GM12878 (cell line): Measurements from ENCODE around the gene PTX4. TPM values are rescaled to one million over a fixed set of nuclear protein-coding genes. Genes with fewer than 3 reads are reported as not detected.
A peak's percentile ranks its signal among the peaks of the same experiment; 100 is the strongest.

Source experiments
- ATAC-seq: fragments of 200-7000 bp; cut with Tn5 transposase; 3 replicates; pipeline ENCODE4 v1.9.1; 2020; ENCODE audit warnings: mild to moderate bottlenecking, moderate library complexity
- BruUV-seq: library from RNA; stranded (reverse); fragments of 400-500 nt; replicated peaks from 2 replicates; lab custom pipeline; 2021; lab: Mats Ljungman, UMichigan
- CTCF ChIA-PET: fragments of 300-600 bp; sonication (Branson Sonifier 250); formaldehyde crosslinking; extraction: SDS; loops from one replicate; lab custom pipeline; 2021; ENCODE audit warnings: inconsistent platforms; lab: Yijun Ruan, JAX
- POLR2A ChIA-PET: fragments of 350-600 bp; formaldehyde crosslinking; extraction: SDS; loops from one replicate; lab custom pipeline; 2021; ENCODE audit warnings: inconsistent platforms; lab: Charles Lee
- RAD21 ChIA-PET: fragments of 300-600 bp; sonication (Branson Sonifier 250); formaldehyde crosslinking; loops from one replicate; lab custom pipeline; 2023; ENCODE audit warnings: antibody characterized with exemption; ENCODE audit not compliant: unreplicated experiment; lab: Charles Lee
- SMC1A ChIA-PET: fragments of 300-600 bp; sonication (Branson Sonifier 250); formaldehyde crosslinking; loops from one replicate; lab custom pipeline; 2023; ENCODE audit not compliant: unreplicated experiment, uncharacterized antibody; lab: Charles Lee
- DNase-seq: peaks from one replicate; pipeline ENCODE4 v3.0.0-alpha.2; 2011; ENCODE audit warnings: low read depth, low spot score
- FAIRE-seq: peaks from 3 replicates; lab custom pipeline; 2011; peaks lifted over from hg19 to GRCh38; lab: Jason Lieb, UNC
- H2AFZ ChIP-seq: 2 replicates; pipeline ENCODE4 v1.6.0; 2011; ENCODE audit warnings: low read depth, low read length, control low read depth; ENCODE audit not compliant: control insufficient read depth
- H3K27ac ChIP-seq: 2 replicates; pipeline ENCODE4 v1.5.1; 2011; ENCODE audit warnings: control low read depth; ENCODE audit not compliant: control insufficient read depth, insufficient read depth
- H3K27me3 ChIP-seq, 2 experiments: replicated peaks in 1 of 2; 2 replicates each; pipeline versions ENCODE4 v1.6.0 to v1.6.1; 2011; ENCODE audit warnings: low read length in 1 of 2; ENCODE audit not compliant: control insufficient read depth in 2 of 2, insufficient read depth in 2 of 2
- H3K36me3 ChIP-seq, 2 experiments: 2 replicates each; pipeline ENCODE4 v1.5.1; 2011; ENCODE audit warnings: low read length in 1 of 2; ENCODE audit not compliant: control insufficient read depth in 2 of 2, insufficient read depth in 2 of 2
- H3K4me1 ChIP-seq: 2 replicates; pipeline ENCODE4 v1.6.1; 2011; ENCODE audit warnings: mild to moderate bottlenecking, low read length, moderate library complexity, mixed read lengths; ENCODE audit not compliant: control insufficient read depth, insufficient read depth
- H3K4me2 ChIP-seq: 2 replicates; pipeline ENCODE4 v1.6.0; 2011; ENCODE audit warnings: control low read depth; ENCODE audit not compliant: control insufficient read depth, insufficient read depth
- H3K4me3 ChIP-seq: fragments of 200-600 bp; sonication (generic); 2 replicates; pipeline ENCODE4 v1.5.1; 2016
- H3K79me2 ChIP-seq: 2 replicates; pipeline ENCODE4 v1.6.0; 2011; ENCODE audit warnings: low read length; ENCODE audit not compliant: control insufficient read depth, insufficient read depth
- H3K9ac ChIP-seq: 2 replicates; pipeline ENCODE4 v1.8.0; 2011; ENCODE audit warnings: low read length, control low read depth, mixed read lengths; ENCODE audit not compliant: control insufficient read depth, insufficient read depth
- H3K9me3 ChIP-seq: replicated peaks from 3 replicates; pipeline ENCODE4 v1.5.1; 2011; ENCODE audit warnings: mild to moderate bottlenecking, low read length; ENCODE audit not compliant: control insufficient read depth, insufficient read depth
- H4K20me1 ChIP-seq: 2 replicates; pipeline ENCODE4 v1.6.0; 2011; ENCODE audit not compliant: control insufficient read depth, insufficient read depth
- BCL11A ChIP-seq: IDR thresholded peaks from 2 replicates; pipeline ENCODE4 v1.6.1; 2011; ENCODE audit warnings: low read depth, low read length
- IRF4 ChIP-seq: IDR thresholded peaks from 2 replicates; pipeline ENCODE4 v1.6.1; 2011; ENCODE audit warnings: low read depth, low read length
- LARP7 ChIP-seq: fragments of 450-650 bp; IDR thresholded peaks from 2 replicates; pipeline ENCODE4 v1.6.1; 2017; ENCODE audit warnings: mild to moderate bottlenecking
- POLR2A ChIP-seq: IDR thresholded peaks from 2 replicates; pipeline ENCODE4 v1.6.1; 2011; ENCODE audit warnings: low read depth, mild to moderate bottlenecking, low read length
- SMARCA5 ChIP-seq: fragments of 450-650 bp; IDR thresholded peaks from 2 replicates; pipeline ENCODE4 v1.6.1; 2017; ENCODE audit warnings: mild to moderate bottlenecking
- WGBS: methylation state at CpG from one replicate; pipeline ENCODE4 v1.1.6; 2016; ENCODE audit warnings: low lambda C conversion rate; ENCODE audit not compliant: insufficient replicate concordance, insufficient coverage; ENCODE audit errors: missing lambda C conversion rate; 5-methylcytosine and 5-hydroxymethylcytosine counted together
- in situ Hi-C: fragments of 300-500 bp; cut with MboI; formaldehyde crosslinking; loops from 9 replicates; pipeline ENCODE4 v1.14.3; 2018; ENCODE audit warnings: mixed read lengths
- intact Hi-C: fragments of 100-400 bp; cut with micrococcal nuclease; formaldehyde crosslinking; loops from one replicate; pipeline ENCODE4 v1.14.2; 2022; ENCODE audit not compliant: unreplicated experiment
- polyA plus RNA-seq, 11 experiments: library from polyadenylated mRNA; depleted of rRNA in 4 of 11; unstranded in 6 of 11; stranded (reverse) in 5 of 11; fragments of >200 nt; fragmentation: Nextera tagmentation in 4 of 11; fragmentation: Illumina TruSeq in 1 of 11; extraction: Ambion mirVana in 4 of 11; extraction: Trizol in 1 of 11; gene quantifications; 1 replicate in 1 of 11; 2 replicates in 10 of 11; pipeline versions ENCODE4 v1.2.1 to v1.2.3, GENCODE V29; 2011 to 2016; ENCODE audit warnings: inconsistent platforms in 2 of 11, missing spikeins in 2 of 11, low read depth in 1 of 11
- total RNA-seq, 4 experiments: library from RNA; depleted of rRNA in 3 of 4; stranded (reverse); fragments of >200 nt in 3 of 4; fragmentation: Illumina TruSeq in 1 of 4; extraction: Trizol in 1 of 4; gene quantifications; 2 replicates each; pipeline versions ENCODE4 v1.2.1 to v1.2.3, GENCODE V29; 2013 to 2021

Gene PTX4
- total and polyA plus RNA-seq, 10 of the 15 experiments (the other 5 are each of a cell fraction or from before 2014, with no cell fraction given) = not detected

DNA sequence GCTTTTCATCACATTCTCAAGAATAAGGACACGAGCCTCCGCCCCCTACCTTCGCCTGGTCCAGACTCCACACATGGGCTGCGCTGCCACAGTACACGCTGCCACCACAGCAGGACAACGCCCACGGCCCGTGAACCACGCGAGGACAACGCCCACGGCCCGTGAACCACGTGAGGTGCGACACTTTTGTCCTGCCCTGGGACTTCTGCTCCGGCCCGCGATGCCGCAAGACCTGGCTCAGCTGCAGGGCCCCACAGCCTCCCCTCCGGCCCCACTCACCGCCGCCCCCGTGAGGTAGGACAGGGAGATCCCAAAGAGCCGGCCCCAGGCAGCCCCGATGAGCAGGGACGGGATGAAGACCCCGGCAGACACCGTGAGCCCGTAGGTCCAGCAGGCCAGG, 38.5 kb downstream of the PTX4 start:
- DNase-seq (no peak), ATAC-seq (no peak), FAIRE-seq (no peak)
- no peaks in the 10 kb centered on the region for H3K4me1 ChIP-seq
- ChIA-PET POLR2A (no interaction called here), SMC1A (no interaction called here), RAD21 (no interaction called here), CTCF (no interaction called here)
- H4K20me1 ChIP-seq = no peaks in the 10 kb centered on the region
- H3K36me3 ChIP-seq = no peaks in the 10 kb centered on the region; a peak in 2 of 4 replicates
- H3K9ac ChIP-seq = no peak overlapping the region
- H3K79me2 ChIP-seq = no peaks in the 10 kb centered on the region
- H3K27ac ChIP-seq = no peak overlapping the region
- TF ChIP-seq IRF4 (no peak), POLR2A (peak; percentile 45; the same call in 1 of the 2 replicates)
- no peaks in the 10 kb centered on the region for H3K9me3 ChIP-seq
- H3K4me3 ChIP-seq = no peak overlapping the region
- no TSS peak for BruUV-seq
- in situ Hi-C loops (no loop called here), intact Hi-C loops (no loop called here)
- H2AFZ ChIP-seq = no peak overlapping the region
- no peaks in the 10 kb centered on the region for H3K27me3 ChIP-seq
- 83% methylated on average over 23 of the region's 29 CpGs for WGBS
- H3K4me2 ChIP-seq = no peak overlapping the region

DNA sequence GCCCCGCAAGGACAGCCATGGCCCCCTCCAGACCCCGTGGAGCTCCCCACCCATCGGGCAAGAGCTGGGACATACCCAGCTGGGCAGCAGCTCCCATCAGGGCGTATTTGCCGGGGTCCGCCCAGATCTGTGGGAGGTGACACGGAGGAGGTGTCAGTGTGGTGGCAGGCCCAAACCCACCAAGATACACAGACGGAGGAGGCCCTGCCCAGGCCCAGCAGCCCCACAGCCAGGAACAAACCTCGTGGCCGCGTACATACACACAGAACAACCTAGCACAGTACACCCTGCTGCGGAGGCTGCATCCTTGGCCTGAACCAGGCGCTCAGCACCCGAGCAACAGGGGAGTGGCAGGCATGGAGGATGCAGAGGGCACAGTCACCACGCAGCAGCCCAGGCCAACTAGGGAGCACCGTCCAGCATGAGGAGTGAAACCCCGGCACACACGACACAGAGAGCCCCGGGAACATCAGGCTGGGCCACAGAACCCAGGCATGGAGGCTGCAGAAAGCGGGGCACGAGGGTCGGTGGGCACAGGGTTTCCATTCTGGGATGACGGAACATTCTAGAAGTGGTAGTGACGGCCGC, 39.4 kb downstream of the PTX4 start:
- Histone ChIP-seq H2AFZ (no peak overlapping the region), H3K9me3 (no peaks in the 10 kb centered on the region), H3K9ac (no peak overlapping the region), H4K20me1 (no peaks in the 10 kb centered on the region), H3K79me2 (no peaks in the 10 kb centered on the region), H3K27me3 (no peaks in the 10 kb centered on the region), H3K4me3 (no peak overlapping the region), H3K27ac (no peak overlapping the region), H3K36me3 (no peaks in the 10 kb centered on the region; a peak in 2 of 4 replicates), H3K4me2 (no peak overlapping the region), H3K4me1 (no peaks in the 10 kb centered on the region)
- intact Hi-C loops = no loop called here
- TF ChIP-seq LARP7 = no peak
- TF ChIP-seq BCL11A = no peak
- TF ChIP-seq SMARCA5 = no peak
- no peak for DNase-seq
- ChIA-PET CTCF (no interaction called here), RAD21 (no interaction called here), SMC1A (no interaction called here), POLR2A (no interaction called here)
- no TSS peak for BruUV-seq
- no peak for FAIRE-seq
- 92% methylated on average over 25 of the region's 25 CpGs for WGBS
- no peak for ATAC-seq
- in situ Hi-C loops = no loop called here
